ENCODE results near the gene SS18L1. TPM values are rescaled to one million over a fixed set of nuclear protein-coding genes. Genes with fewer than 3 reads are reported as not detected.

The SS18L1 gene
- total RNA-seq, 1 experiment from 2014 or later: 34.1 TPM

GRCh38 chr20:62231292-62231691, 87.7 kb downstream of the SS18L1 start (continued):
- TF ChIP-seq ZBTB43 (CRISPR knock-in tag; IDR thresholded peaks at IDR 0.05) (no peak), ZBTB21 (CRISPR knock-in tag; IDR thresholded peaks at IDR 0.05; ENCODE audit: borderline replicate concordance) (no peak)

Other genes starting within 250 kb of the SS18L1 start
- 31.0 to 34.4 TPM (median 33.7 TPM) in 3 replicates for gene TAF4, start 77.9 kb upstream of the SS18L1 start, total RNA-seq (2021)
- gene LSM14B, start 21.3 kb upstream of the SS18L1 start, total RNA-seq (2021): 67.4 to 73.5 TPM (median 69.7 TPM) in 3 replicates
- 315 to 364 TPM (median 321 TPM) in 3 replicates for gene PSMA7, start 375 bp upstream of the SS18L1 start, total RNA-seq (2021)
- gene MTG2, start 39.3 kb downstream of the SS18L1 start, total RNA-seq (2021): 26.6 to 33.0 TPM (median 27.9 TPM) in 3 replicates
- gene HRH3, start 76.5 kb downstream of the SS18L1 start, total RNA-seq (2021): 2.9 to 3.4 TPM (median 3.3 TPM) in 3 replicates
- 37.8 to 49.5 TPM (median 39.4 TPM) in 3 replicates for gene OSBPL2, start 94.8 kb downstream of the SS18L1 start, total RNA-seq (2021)
- gene ADRM1, start 159.2 kb downstream of the SS18L1 start, total RNA-seq (2021): 146 to 160 TPM (median 147 TPM) in 3 replicates
- gene LAMA5, start 223.5 kb downstream of the SS18L1 start, total RNA-seq (2021): 298 to 329 TPM (median 323 TPM) in 3 replicates
- gene RPS21, start 243.3 kb downstream of the SS18L1 start, total RNA-seq (2021): 2,016 to 2,119 TPM (median 2,047 TPM) in 3 replicates

Measured in WTC11 (cell line).